Large intestine (tissue), 3 donors: ENCODE measurements around the gene AGTRAP. TPM values are rescaled to one million over a fixed set of nuclear protein-coding genes. Genes with fewer than 3 reads are reported as not detected.

Experiments used
- DNase-seq, 2 donors: peaks; one replicate each; pipeline versions ENCODE4 v3.0.0 to v3.0.0-alpha.2; 2013
- H3K27ac ChIP-seq: one replicate; pipeline ENCODE4 v1.5.1; 2013; ENCODE audit warnings: low read length
- H3K27me3 ChIP-seq: 2 replicates; pipeline ENCODE4 v1.6.1; 2013; ENCODE audit warnings: low read length; ENCODE audit not compliant: control insufficient read depth, insufficient read depth
- H3K36me3 ChIP-seq: 2 replicates; pipeline ENCODE4 v1.6.1; 2013; ENCODE audit warnings: low read length; ENCODE audit not compliant: control insufficient read depth, insufficient read depth
- H3K4me1 ChIP-seq: one replicate; pipeline ENCODE4 v1.6.1; 2013; ENCODE audit warnings: low read length; ENCODE audit not compliant: control insufficient read depth, insufficient read depth
- H3K4me3 ChIP-seq: one replicate; pipeline ENCODE4 v1.5.1; 2013; ENCODE audit warnings: low read length
- H3K9me3 ChIP-seq: one replicate; pipeline ENCODE4 v1.6.1; 2013; ENCODE audit warnings: mild to moderate bottlenecking, low read depth, low read length, moderate library complexity; ENCODE audit not compliant: control insufficient read depth
- WGBS: methylation state at CpG from one replicate; pipeline ENCODE4 v1.1.5; 2013; ENCODE audit warnings: low lambda C conversion rate; ENCODE audit not compliant: insufficient coverage; 5-methylcytosine and 5-hydroxymethylcytosine counted together
- polyA plus RNA-seq: library from polyadenylated mRNA; unstranded; fragments of 120-200 nt; gene quantifications from one replicate; pipeline ENCODE4 v1.2.1, GENCODE V29; 2013

Gene AGTRAP
- polyA plus RNA-seq, 1 donor: 21.5 TPM

DNA sequence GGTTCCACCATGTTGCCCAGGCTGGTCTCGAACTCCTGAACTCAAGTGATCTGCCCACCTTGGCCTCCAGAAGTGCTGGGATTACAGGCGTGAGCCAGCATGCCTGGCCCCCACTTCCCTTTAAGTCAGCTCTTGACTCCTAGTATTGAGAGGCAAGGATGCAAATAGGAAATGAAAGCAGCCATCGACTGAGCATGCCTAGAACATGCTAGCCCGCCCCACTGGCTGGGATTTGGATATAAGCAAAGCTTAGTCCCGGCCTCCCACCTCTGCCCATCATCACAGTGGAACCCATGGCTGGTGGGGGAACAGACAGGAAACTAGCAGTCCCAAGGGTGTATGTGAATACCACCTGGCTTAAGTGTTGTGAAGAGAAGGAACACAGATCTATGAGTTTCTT lies 36.5 kb downstream of the AGTRAP start:
- Histone ChIP-seq H3K27ac (no peak overlapping the region), H3K4me1 (no peaks in the 10 kb centered on the region), H3K36me3 (no peaks in the 10 kb centered on the region), H3K27me3 (no peaks in the 10 kb centered on the region), H3K4me3 (no peak overlapping the region), H3K9me3 (no peaks in the 10 kb centered on the region)
- no CpG with 5 or more reads among the region's 5 CpGs for WGBS
- no peak for DNase-seq

DNA sequence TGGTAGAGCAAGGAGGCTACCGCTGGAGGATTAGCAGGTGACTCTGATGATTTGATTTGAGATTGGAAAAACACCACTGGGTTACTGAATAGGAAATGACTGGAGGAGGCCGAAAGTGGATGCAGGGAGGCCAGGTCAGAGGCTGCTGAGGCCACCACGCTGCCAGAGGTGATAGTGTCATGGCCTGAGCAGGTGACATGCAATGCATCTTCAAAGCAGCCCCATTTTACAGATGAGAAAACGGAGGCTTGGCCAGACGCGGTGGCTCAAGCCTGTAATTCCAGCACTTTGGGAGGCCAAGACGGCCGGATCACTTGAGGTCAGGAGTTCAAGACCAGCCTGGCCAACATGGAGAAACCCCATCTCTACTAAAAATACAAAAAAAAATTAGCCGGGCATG lies 38.8 kb downstream of the AGTRAP start:
- Histone ChIP-seq H3K4me1 (peaks cover 3% of the 10 kb centered on the region), H3K9me3 (peaks cover 2% of the 10 kb centered on the region), H3K27me3 (no peaks in the 10 kb centered on the region), H3K36me3 (no peaks in the 10 kb centered on the region), H3K27ac (no peak overlapping the region), H3K4me3 (no peak overlapping the region)
- DNase-seq: no peak
- no CpG with 5 or more reads among the region's 9 CpGs for WGBS

GRCh38 chr1:11777658-11778322 lies 41.9 kb downstream of the AGTRAP start:
- H3K4me3 ChIP-seq: no peak overlapping the region
- H3K27me3 ChIP-seq: no peaks in the 10 kb centered on the region
- no peaks in the 10 kb centered on the region for H3K36me3 ChIP-seq
- peak; percentile 25 to 71 for DNase-seq
- peaks cover 3% of the 10 kb centered on the region for H3K9me3 ChIP-seq
- H3K4me1 ChIP-seq: peaks cover 3% of the 10 kb centered on the region
- no peak overlapping the region for H3K27ac ChIP-seq
- no CpG with 5 or more reads among the region's 8 CpGs for WGBS

DNA sequence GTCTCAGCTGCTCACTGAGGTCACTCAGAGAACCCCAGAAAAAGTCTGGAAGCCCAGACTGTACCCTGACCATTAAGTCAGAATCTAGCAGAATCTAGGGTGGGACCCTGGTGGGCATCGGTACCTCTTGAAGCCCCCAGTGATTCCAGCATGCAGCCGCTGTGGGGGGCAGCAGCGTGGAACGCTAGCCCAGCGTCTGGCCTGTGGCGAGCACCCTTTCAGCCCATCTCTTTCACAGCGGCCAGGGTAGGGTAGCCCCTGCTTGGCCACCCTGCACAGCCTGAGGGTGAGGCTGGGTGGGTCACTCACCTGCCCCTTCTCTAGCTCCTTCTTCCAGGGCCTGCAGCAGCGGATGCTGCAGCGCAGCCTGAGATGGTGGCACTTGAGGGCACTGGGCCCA lies 42.4 kb downstream of the AGTRAP start:
- peaks cover 3% of the 10 kb centered on the region for H3K4me1 ChIP-seq
- H3K27me3 ChIP-seq: no peaks in the 10 kb centered on the region
- DNase-seq: no peak
- no CpG with 5 or more reads among the region's 9 CpGs for WGBS
- peaks cover 3% of the 10 kb centered on the region for H3K9me3 ChIP-seq
- no peak overlapping the region for H3K27ac ChIP-seq
- no peaks in the 10 kb centered on the region for H3K36me3 ChIP-seq
- H3K4me3 ChIP-seq: no peak overlapping the region

DNA sequence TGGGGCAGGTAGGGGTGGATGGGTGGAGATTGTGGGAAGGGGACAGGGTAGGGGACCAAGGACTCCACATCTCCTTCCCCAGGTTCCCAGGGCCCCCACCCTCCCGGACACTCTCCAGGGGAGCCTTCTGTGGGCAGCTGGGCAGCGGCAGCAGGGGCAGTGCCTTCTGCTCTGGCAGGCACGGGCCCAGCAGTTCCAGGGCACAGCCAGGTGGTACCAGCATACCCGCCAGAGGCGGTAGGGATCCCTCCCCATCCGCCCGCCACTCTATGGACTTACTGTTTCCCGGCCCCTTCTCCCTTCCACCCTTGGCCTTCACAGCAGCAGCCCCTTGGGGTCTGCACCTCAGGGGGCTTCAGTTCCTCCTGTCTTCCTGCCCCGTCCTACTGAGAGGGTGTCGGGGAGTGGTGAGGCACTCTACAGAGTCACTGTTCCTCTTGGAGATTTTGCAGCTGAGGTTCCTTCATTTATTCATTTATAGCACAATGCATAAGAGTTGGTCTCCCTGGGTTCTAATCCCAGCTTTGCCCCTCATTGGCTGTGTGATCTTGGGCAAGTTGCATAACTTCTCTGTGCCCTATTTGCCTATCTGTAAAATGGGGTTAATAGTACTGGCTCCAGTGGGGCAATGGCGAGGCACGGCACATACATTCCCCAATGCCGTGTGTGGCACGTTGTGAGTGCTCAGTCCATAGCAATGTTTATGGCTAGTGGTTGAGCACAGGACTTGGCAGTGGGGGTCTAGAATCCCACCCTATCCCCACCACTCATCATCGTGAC lies 43.1 kb downstream of the AGTRAP start:
- WGBS: no CpG with 5 or more reads among the region's 15 CpGs
- peaks cover 3% of the 10 kb centered on the region for H3K4me1 ChIP-seq
- no peaks in the 10 kb centered on the region for H3K27me3 ChIP-seq
- H3K9me3 ChIP-seq: peaks cover 3% of the 10 kb centered on the region
- DNase-seq: no peak
- H3K4me3 ChIP-seq: no peak overlapping the region
- no peak overlapping the region for H3K27ac ChIP-seq
- no peaks in the 10 kb centered on the region for H3K36me3 ChIP-seq

GRCh38 chr1:11779715-11780379 lies 43.9 kb downstream of the AGTRAP start:
- peaks cover 3% of the 10 kb centered on the region for H3K9me3 ChIP-seq
- DNase-seq: no peak
- H3K27ac ChIP-seq: no peak overlapping the region
- peaks cover 7% of the 10 kb centered on the region for H3K4me1 ChIP-seq
- H3K36me3 ChIP-seq: no peaks in the 10 kb centered on the region
- no peaks in the 10 kb centered on the region for H3K27me3 ChIP-seq
- no peak overlapping the region for H3K4me3 ChIP-seq
- WGBS: no CpG with 5 or more reads among the region's 13 CpGs

DNA sequence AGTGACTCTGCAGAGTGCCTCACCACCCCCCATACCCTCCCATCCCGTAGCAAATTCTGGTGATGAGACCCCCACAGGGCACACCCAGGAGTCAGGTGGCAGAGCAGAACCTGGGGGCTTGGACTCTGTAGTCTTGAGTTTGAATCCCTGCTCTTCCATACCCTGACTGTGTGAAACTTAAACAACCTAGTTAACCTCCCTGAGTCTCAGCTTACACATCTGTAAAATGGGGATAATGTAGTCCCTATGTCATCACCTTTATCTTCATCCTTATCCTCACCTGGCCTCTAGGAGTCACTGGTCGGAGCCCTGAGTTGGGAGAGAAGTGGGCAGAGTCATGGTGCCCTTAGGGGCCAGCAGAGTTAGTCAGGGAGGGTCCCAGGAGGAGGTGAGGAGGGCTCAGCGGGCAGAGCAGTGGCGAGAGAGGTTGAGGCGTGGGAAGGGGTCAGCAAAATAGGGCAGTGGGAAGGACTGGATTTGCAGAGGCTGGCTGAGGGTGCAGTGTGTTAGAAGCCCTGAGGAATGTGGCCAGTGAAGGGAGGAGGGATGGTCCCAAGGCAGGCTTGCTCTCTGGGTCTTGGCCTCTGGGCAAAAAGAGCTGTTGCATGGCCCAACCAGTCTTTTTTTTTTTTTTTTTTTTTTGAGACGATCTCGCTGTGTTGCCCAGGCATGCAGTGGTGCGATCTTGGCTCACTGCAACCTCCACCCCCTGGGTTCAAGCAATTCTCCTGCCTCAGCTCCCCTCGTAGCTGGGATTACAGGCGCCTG lies 44.6 kb downstream of the AGTRAP start:
- WGBS: no CpG with 5 or more reads among the region's 10 CpGs
- DNase-seq: no peak

GRCh38 chr1:11781297-11781696 lies 45.4 kb downstream of the AGTRAP start:
- peaks cover 13% of the 10 kb centered on the region for H3K4me1 ChIP-seq
- peaks cover 3% of the 10 kb centered on the region for H3K9me3 ChIP-seq
- H3K4me3 ChIP-seq: no peak overlapping the region
- no CpG with 5 or more reads among the region's 12 CpGs for WGBS
- DNase-seq: no peak
- no peaks in the 10 kb centered on the region for H3K27me3 ChIP-seq
- no peak overlapping the region for H3K27ac ChIP-seq
- H3K36me3 ChIP-seq: no peaks in the 10 kb centered on the region

More for the DNA sequence above, 44.6 kb downstream of the AGTRAP start:
- no peak overlapping the region for H3K4me3 ChIP-seq
- H3K36me3 ChIP-seq: no peaks in the 10 kb centered on the region
- H3K9me3 ChIP-seq: peaks cover 3% of the 10 kb centered on the region
- no peak overlapping the region for H3K27ac ChIP-seq
- peaks cover 13% of the 10 kb centered on the region for H3K4me1 ChIP-seq
- no peaks in the 10 kb centered on the region for H3K27me3 ChIP-seq

DNA sequence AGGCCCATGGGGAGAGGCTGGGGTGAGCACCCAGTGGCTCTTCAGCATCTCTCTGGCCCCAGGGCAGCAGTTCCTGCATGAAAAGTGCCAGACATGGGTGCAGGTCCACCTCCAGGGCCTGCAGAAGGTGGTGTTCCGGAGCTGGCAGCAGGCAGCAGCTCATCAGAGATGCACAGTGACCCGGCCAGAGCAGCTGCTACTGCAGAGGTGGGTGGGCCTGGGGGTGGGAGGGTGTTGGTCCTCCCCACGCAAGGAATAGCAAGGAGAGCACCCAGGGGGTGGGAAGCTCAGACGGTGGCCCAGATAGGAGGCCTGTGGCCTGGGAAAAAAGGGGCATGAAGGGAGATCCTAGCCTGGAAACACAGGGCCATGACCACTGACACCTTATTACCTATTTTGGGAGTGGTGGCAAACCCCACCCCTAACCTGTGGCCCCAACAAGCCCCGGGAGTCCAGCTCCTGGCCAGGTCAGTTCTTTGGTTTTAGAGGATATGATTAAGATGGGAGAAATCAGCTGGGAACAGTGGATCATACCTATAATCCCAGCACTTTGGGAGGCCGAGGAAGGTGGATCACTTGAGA lies 46.3 kb downstream of the AGTRAP start:
- peaks cover 21% of the 10 kb centered on the region for H3K4me1 ChIP-seq
- no peaks in the 10 kb centered on the region for H3K27me3 ChIP-seq
- no peak for DNase-seq
- no CpG with 5 or more reads among the region's 6 CpGs for WGBS
- no peaks in the 10 kb centered on the region for H3K36me3 ChIP-seq
- no peak overlapping the region for H3K4me3 ChIP-seq
- no peak overlapping the region for H3K27ac ChIP-seq
- peaks cover 3% of the 10 kb centered on the region for H3K9me3 ChIP-seq

DNA sequence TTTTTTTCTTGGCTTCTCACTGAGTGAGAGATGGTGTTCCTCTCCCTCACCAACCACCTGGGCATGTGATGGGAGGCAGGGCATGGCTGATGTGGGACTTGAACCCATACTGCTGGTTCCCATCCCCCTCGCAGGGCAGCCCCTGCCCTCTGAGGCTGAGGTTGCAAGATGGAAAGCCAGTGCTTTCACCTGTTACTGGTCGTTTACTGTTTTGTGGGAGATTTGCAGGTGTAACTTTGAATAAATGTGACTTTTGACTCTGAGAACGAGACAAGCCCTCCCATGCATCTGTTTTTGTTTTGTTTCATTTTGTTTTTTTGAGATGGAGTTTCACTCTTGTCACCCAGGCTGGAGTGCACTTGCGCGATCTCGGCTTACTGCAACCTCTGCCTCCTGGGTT lies 47.6 kb downstream of the AGTRAP start:
- Histone ChIP-seq H3K4me1 (peaks cover 24% of the 10 kb centered on the region), H3K27me3 (no peaks in the 10 kb centered on the region), H3K4me3 (no peak overlapping the region), H3K36me3 (no peaks in the 10 kb centered on the region), H3K9me3 (peaks cover 3% of the 10 kb centered on the region), H3K27ac (no peak overlapping the region)
- WGBS: no CpG with 5 or more reads among the region's 6 CpGs
- DNase-seq: no peak
